ENCODE measurements around the gene PGAM2. TPM values are rescaled to one million over a fixed set of nuclear protein-coding genes. Genes with fewer than 3 reads are reported as not detected.

Gene PGAM2
- total RNA-seq, 2 experiments from 2014 or later, result 0.69 to 0.80 TPM

DNA sequence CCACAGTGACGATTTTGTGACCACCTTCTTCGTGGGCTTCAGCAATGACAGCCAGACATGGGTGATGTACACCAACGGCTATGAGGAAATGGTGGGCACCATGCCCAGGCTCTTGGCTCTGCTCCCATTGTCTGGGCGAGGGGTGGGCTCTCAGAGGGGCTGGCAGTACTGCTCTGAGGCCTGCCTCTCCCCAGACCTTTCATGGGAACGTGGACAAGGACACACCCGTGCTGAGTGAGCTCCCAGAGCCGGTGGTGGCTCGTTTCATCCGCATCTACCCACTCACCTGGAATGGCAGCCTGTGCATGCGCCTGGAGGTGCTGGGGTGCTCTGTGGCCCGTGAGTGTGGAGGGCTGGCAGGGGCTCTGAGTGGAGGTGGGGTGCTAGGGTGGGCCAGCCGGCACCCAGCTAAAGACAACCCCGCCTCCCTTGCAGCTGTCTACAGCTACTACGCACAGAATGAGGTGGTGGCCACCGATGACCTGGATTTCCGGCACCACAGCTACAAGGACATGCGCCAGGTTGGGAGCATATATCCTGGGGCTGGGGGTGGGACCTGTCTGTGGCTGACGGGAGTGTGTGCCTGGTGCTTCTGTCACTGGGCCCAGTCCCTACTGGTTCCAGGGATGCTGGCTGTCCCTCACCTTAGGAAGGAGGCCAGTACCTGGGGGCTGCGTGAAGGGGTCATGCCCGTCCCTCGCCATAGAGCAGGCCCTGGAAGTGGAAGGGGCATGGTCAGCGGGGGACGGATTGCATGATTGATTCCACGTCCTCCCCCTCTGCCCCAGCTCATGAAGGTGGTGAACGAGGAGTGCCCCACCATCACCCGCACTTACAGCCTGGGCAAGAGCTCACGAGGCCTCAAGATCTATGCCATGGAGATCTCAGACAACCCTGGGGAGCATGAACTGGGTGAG lies 45.6 kb upstream of the PGAM2 start:
- Histone ChIP-seq H3K4me3 (ENCODE audit: low read depth, low read length, poor library complexity, severe bottlenecking) (no peak overlapping the region), H3K27ac (ENCODE audit: low read depth, low read length, poor library complexity, severe bottlenecking) (no peak overlapping the region), H3K36me3 (ENCODE audit: insufficient read depth, low read length) (peaks cover 52% of the 10 kb centered on the region), H4K20me1 (ENCODE audit: insufficient read depth, low read length) (no peaks in the 10 kb centered on the region), H3K4me1 (ENCODE audit: insufficient read depth, low read length, poor library complexity, severe bottlenecking) (peaks cover 13% of the 10 kb centered on the region), H3K9me3 (ENCODE audit: low read length) (no peaks in the 10 kb centered on the region), H3K9me2 (ENCODE audit: insufficient read depth, low read length) (no peaks in the 10 kb centered on the region), H2AFZ (ENCODE audit: low read length) (no peak overlapping the region), H3K79me2 (ENCODE audit: insufficient read depth, low read depth, low read length) (no peaks in the 10 kb centered on the region), H3K4me2 (ENCODE audit: low read length) (no peak overlapping the region)
- intact Hi-C loops (cut with micrococcal nuclease; ENCODE audit: unreplicated experiment), result no loop called here
- TF ChIP-seq EZH2phosphoT487 (IDR thresholded peaks at IDR 0.05; ENCODE audit: borderline replicate concordance, low read depth, low read length) (no peak), CTCF (conservative IDR thresholded peaks at IDR 0.05; ENCODE audit: low read length) (no peak)
- ChIA-PET CTCF (ENCODE audit: unreplicated experiment) (interaction anchor here (0.5 to 0.6 kb wide), 2 partner anchors 10 to 640 kb away, joined by 4 to 5 read pairs; no protein-coding TSS in a partner anchor), POLR2A (interaction anchor here (1.3 kb wide), 1 partner anchor 14 kb away, joined by 3 read pairs; no protein-coding TSS in a partner anchor)
- BruUV-seq (replicated peaks), result no TSS peak
- DNase-seq (ENCODE audit: low spot score), result no peak

DNA sequence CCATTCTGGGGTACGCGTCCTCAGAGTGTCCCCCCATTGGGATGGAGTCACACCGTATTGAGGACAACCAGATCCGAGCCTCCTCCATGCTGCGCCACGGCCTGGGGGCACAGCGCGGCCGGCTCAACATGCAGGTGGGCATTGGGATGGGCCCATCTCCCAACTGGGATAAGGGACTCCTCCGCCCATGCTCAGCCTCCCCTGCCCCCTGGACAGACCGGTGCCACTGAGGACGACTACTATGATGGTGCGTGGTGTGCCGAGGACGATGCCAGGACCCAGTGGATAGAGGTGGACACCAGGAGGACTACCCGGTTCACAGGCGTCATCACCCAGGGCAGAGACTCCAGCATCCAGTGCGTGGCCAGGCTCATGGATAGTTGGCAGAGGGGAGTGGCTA lies 44.6 kb upstream of the PGAM2 start:
- Histone ChIP-seq H3K4me1 (ENCODE audit: insufficient read depth, low read length, poor library complexity, severe bottlenecking) (peaks cover 22% of the 10 kb centered on the region), H4K20me1 (ENCODE audit: insufficient read depth, low read length) (no peaks in the 10 kb centered on the region), H3K79me2 (ENCODE audit: insufficient read depth, low read depth, low read length) (no peaks in the 10 kb centered on the region), H3K27ac (ENCODE audit: low read depth, low read length, poor library complexity, severe bottlenecking) (no peak overlapping the region), H3K9me3 (ENCODE audit: low read length) (no peaks in the 10 kb centered on the region), H3K9me2 (ENCODE audit: insufficient read depth, low read length) (no peaks in the 10 kb centered on the region), H2AFZ (ENCODE audit: low read length) (no peak overlapping the region), H3K36me3 (ENCODE audit: insufficient read depth, low read length) (peaks cover 42% of the 10 kb centered on the region), H3K4me2 (ENCODE audit: low read length) (no peak overlapping the region), H3K4me3 (ENCODE audit: low read depth, low read length, poor library complexity, severe bottlenecking) (no peak overlapping the region)
- no peak for DNase-seq (ENCODE audit: low spot score)
- ChIA-PET POLR2A (no interaction called here), CTCF (ENCODE audit: unreplicated experiment) (no interaction called here)
- TF ChIP-seq CTCF (conservative IDR thresholded peaks at IDR 0.05; ENCODE audit: low read length) (no peak), EZH2phosphoT487 (IDR thresholded peaks at IDR 0.05; ENCODE audit: borderline replicate concordance, low read depth, low read length) (no peak)
- no TSS peak for BruUV-seq (replicated peaks)
- intact Hi-C loops (cut with micrococcal nuclease; ENCODE audit: unreplicated experiment), result no loop called here
